ENCODE results near the gene APPL1.
A peak's percentile ranks its signal among the peaks of the same experiment; 100 is the strongest.
"Not testable (repeated sequence)": the region's sequence is repeated elsewhere in the genome, so short reads cannot be mapped to it uniquely, and the experiment has no call there.

APPL1 gene

DNA sequence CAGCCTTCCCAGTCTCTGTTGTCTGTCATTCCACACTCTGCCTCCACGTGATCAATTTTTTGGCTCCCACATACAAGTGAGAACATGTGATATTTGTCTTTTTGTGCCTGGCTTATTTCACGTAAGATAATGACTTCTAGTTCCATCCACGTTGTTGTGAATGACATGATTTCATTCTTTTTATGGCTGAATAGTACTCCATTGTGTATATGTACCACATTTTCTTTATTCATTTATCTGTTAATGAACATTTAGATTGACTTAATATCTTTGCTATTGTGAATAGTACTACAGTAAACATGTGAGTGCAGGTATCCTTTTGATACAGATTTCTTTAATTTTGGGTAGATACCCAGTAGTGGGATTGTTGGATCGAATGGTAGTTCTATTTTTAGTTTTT lies 33.6 kb downstream of the APPL1 start:
- FAIRE-seq: no peak
- DNase-seq (ENCODE audit: insufficient read length, low spot score): no peak

DNA sequence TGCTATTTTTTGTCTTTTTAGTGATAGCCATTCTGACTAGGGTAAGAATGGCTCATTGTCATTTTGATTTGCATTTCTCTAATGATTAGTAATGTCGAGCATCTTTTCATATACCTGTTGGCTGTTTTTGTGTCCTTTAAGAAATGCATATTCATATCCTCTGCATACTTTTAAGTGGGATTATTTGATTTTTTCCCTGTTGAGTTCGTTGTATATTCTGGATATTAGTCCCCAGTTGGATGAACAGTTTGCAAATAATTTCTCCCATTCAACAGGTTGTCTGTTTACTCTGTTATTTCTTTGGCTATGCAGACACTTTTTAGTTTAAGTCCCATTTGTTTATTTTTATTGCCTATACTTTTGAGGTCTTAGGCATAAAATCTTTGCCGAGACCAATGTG lies 34.4 kb downstream of the APPL1 start:
- DNase-seq (ENCODE audit: insufficient read length, low spot score) (no peak), FAIRE-seq (no peak)

DNA sequence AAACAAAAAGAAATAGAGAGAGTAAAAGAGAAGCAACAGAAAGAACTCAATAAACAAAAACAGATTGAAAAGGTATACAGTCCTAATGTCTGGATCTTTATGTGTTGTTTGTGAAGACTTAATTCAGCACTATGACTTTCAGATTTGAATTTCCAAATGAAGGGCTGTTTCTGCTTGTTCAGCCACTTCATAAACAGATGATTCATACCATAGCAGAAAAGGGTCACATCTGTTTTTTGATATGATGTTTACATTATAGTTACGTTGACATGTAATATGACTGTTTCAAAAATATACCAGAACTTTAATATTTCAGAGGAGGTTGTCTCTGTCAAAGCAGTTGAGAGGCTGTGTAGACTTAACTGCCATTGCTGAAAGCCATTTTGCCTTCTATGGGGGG lies 40.9 kb downstream of the APPL1 start:
- FAIRE-seq (no peak), DNase-seq (ENCODE audit: insufficient read length, low spot score) (no peak)

DNA sequence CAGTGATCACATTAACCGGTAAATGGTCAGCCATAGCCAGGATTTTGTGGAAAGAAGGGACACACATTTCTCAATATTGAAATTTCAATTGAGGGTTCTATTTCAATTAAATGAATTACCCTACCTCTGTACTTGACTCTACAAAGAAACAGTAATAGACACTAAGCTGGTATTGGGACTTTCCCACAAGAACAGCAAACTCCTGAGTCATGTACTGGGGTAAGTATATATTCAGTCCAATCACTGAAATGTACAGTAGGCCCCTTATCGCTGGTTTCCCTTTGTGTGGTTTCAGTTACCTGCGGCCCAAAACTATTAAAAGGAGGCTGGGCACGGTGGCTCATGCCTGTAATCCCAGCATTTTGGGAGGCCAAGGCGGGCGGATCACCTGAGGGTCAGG lies 47.3 kb downstream of the APPL1 start:
- FAIRE-seq: no peak

DNA sequence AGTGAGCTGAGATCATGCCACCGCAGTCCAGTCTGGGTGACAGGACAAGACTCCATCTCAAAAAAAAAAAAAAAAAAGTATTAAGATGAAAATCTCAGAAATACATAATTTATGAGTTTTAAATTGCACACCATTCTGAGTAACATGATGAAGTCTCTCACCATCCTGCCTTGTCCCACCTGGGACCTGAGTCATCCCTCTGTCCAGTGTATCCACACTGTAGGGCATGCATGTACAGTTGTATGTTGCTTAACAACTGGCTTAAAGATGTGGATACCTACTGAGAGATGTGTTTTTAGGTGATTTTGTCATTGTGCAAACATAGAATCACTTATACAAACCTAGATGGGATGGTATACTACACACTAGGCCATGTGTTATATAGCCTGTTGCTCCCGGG lies 47.9 kb downstream of the APPL1 start:
- no peak for DNase-seq (ENCODE audit: insufficient read length, low spot score)
- no peak for FAIRE-seq

More for the DNA sequence above, 47.3 kb downstream of the APPL1 start:
- no peak for DNase-seq (ENCODE audit: insufficient read length, low spot score)

DNA sequence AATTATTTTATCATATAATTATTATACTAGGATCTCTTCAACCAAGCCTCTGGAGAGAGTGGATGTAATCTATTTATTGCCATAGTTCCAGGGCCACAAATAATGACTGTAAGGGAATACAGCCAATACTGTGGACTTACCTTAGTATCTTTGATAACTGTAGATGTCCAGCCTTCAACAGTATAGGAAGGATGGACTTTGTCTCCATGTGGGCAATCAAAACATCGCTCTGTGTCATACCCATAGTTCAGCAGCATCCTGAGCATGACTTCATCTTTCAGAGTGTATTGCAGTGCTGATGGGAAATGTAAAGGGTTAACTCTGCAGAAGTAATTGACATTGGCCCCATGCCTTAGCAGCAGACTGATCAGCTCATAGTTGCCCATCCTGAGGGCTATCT lies 50.7 kb downstream of the APPL1 start:
- peak; percentile 4 for FAIRE-seq

DNA sequence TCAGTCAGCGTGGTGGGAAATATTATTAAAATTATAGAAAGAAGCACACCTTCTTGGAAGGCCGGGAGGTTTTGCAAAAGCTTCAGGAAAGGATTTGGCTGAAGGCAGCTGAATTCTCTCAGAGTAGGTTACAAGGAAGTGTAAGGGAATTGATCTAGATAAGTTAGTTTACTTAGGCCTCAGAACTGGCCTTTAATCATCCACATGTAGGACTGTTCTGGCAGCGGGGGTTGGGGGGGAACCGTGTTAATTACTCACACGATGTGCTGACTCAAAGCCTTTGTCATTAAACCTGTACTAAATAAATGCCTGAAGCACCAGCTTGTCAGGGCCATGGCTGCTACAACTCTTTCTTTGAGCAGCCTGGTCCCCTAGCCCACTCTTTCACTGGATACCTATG lies 52.2 kb downstream of the APPL1 start:
- DNase-seq (ENCODE audit: insufficient read length, low spot score) (no peak), FAIRE-seq (no peak)

More for the DNA sequence above, 50.7 kb downstream of the APPL1 start:
- no peak for DNase-seq (ENCODE audit: insufficient read length, low spot score)

DNA sequence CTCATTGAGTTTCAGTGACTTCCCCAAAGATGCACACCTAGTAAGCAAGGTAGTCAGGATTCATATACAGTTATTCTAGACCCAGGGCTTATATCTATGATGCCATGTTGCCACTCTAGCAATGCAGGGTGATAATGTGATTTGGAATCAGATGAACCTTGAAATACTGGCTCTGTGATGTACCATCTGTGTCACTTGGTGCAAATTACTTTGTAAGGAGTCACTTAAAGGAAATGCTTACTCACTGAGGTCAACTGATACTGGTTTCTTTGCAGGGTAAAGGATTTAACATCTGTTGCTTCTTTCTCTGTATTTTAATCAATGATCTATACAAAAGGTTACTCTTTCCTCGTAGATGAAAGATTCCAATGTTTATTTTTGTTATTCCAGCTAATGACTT lies 54.2 kb downstream of the APPL1 start:
- FAIRE-seq: peak; percentile 20
- no peak for DNase-seq (ENCODE audit: insufficient read length, low spot score)

DNA sequence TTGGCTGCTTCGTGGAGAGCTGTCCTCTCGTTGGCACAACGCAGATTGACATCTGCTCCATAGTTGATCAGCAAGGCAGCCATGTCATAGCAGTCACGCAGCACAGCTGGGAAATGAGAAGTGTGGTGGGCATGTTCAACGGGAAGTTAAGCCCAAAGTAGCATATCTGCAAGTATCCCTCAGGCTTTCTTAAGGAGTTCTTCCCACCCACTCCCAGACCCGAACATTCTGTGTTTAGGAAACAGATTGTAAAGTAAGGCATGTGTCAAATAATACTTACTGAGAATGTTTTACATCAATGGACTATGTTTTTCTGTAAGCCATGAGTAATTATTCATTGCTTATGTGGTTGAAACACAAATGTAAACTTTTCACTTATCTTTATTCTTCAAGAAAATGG lies 55.8 kb downstream of the APPL1 start:
- no peak for DNase-seq (ENCODE audit: insufficient read length, low spot score)
- peak; percentile 36 for FAIRE-seq

DNA sequence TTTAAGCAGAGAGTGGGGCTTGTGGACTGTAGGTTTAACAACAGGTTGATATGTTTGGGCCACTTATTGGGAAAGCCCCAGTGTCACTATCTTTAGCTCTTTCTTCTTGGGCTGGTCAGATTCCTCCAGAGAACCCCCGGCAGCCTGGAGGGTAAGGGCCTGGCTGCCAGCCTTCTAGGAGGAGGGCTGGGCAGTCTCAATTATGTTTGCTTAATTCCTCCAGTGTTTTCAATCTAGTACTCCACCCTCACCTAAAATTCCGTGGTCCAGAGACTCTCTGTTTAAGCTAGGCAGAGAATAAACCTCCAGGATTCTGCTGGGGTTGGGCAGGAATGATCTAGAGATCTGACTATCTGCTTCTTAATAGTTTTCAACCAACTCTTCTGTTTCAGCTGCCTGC lies 59.7 kb downstream of the APPL1 start:
- FAIRE-seq: no peak
- no peak for DNase-seq (ENCODE audit: insufficient read length, low spot score)

DNA sequence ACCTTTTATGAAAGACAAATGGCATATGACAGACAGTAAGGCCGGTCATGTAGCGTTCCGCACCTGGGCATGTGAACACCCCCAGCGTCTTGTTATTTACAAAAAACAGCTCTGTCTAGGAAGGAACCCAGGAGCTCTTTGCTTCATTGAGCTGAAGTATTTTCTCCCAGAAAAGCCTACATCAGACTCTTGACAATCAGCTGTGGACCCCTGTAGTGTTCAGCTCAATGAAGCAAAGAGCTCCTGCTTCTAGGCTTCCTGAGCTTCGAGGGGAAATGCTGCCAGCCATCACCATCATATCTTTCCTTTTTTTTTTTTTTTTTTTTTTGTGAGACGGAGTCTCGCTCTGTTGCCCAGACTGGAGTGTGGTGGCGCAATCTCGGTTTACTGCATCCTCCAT lies 60.9 kb downstream of the APPL1 start:
- DNase-seq (ENCODE audit: insufficient read length, low spot score) (no peak), FAIRE-seq (no peak)

DNA sequence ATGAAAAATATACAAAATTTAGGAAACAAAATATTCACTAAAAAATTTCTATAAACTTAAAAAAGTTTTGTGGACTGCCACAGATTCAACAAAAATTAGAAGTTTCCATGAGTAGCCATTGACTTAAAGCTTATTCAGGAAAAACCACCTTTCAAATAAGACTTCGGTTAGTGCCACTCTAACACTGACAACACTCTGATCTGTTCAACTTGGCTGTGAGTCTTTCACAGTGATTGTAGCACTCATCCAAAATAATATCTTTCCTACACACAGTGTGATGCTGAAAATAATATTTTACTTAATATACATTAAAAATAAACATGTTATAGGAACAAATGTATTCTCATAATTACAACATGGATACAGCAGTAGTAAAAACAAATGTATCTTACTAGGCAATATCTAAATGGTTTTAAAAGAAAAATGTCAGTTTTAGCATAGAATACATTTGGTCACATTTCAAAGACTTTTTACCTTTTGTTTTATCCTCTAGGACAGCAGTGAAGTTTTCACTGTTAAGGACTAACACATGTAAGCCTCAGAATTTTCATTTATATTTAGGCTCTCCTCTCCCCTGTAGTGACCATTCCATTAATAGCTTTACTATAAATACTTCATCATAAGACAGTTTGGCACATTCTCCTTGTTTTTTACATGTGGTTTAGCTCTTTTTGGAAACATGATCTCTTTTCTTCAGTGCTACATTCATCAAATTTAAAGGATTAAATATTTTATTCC lies 64.8 kb downstream of the APPL1 start, which contains the start of gene ASB14:
Gene ASB14, minus strand, starts transcription at position 527 of the 738 bp plus-strand sequence. CDS start 652 bp downstream, outside the sequence.
- DNase-seq (ENCODE audit: insufficient read length, low spot score) (no peak), FAIRE-seq (no peak)

DNA sequence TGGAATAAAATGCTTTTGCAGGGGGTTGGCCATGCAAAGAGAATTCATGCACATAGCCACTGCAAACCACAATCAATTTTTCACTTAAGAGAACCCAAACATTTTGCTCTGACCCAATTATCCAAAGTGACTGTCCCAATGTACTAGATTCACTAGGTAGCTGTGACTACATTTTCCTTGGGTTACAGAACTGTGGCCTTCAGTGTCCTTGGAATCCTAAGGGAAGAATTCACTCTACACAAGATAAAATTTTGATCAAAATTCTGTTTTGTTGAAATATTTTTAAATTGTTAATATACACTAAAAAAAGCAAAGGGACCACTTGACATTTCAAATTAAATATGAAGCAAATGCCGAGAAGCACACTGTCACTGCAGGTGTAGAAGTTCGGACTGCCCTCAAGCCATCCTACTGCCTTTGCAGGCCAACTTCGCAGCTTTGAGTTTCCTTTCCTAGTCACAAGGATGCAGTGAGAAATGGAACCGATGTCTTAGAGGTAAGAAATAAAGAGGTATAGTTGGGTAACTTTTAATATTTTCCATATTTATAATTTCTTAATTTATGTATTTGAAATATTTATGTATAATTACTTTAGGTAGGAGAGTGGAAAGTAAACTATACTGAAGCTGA lies 65.5 kb downstream of the APPL1 start:
- DNase-seq (ENCODE audit: insufficient read length, low spot score): no peak
- FAIRE-seq: no peak

DNA sequence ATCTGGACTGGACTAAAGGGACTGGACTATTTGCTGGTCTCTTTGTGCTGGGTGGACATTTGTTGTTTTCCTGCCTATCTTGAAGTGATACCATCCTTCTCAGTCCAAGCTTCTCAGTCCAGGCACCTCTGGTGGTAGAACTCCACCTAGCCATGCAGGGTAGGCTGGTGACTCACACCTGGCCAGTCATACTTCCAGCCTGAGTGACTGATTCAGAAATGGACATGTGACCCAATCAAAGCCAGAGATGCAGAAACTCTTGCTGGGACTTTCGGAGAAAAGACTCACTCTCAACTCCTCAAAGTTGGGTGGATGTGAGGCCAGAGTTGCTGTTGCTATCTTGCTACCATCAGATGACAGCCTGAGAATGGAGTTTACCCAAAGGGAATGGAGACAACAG lies 70.5 kb downstream of the APPL1 start:
- FAIRE-seq (no peak), DNase-seq (ENCODE audit: insufficient read length, low spot score) (peak; percentile 30)

DNA sequence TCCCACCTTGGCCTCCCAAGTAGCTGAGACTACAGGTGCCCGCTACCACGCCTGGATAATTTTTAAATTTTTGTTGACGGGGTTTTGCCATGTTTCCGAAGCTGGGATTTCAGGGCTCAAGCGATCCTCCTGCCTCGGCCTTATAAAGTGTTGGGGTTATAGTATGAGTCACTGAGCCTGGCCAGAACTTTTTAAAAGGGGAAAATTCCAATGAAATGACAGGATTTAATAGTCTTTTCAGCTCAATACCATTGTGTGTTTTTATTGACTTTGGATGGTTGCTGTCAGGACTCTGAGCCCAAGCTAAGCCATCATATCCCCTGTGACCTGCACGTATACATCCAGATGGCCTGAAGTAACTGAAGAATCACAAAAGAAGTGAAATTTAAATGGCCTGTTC lies 76.0 kb downstream of the APPL1 start:
- FAIRE-seq: not testable (repeated sequence)
- peak; percentile 21 for DNase-seq (ENCODE audit: insufficient read length, low spot score)

DNA sequence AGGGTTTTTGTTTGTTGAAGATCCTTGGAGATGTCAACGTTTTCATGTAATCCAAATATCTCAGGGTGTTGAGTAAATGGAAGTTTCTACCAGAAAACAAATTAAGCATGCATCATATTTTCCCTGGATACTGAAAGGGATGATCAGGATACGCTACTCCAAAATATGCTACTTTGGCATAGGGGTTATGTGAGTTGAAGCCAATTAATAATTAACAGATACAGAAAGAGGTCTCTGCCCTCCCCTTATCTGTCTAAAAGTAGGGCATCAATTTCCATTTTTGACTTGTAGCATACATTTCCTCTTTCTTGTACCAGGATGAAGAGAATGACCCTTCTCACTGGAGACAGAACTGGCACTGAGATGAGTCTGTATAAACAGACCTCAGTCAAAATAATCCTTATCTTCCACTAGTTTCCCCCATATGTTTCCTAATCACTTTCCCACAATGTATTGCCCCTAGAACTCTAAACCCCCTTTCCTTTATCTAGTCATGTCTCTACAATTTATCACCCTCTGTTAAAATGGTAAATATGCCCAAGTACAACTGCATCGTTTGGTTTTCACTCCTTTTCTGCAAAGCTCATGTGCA lies 82.3 kb downstream of the APPL1 start:
- no peak for FAIRE-seq
- no peak for DNase-seq (ENCODE audit: insufficient read length, low spot score)

DNA sequence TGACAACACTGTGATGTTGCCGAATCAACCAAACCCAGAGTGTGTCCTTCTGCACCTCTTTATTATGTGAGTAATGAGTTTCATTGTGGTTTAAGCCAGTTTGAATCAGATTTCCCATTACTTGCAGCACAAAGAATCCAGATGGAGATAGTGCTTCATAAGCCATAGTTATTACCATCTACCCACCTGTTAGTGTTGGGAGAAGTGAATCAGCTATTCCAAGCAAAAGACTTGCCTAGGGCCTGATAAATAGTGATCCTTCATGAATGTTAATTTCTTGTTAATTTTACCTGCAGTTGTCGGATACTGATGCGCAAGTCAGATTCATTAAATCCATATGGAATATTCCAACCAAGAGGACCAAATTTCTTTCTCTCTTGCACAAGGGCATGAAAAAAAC lies 86.7 kb downstream of the APPL1 start:
- DNase-seq (ENCODE audit: insufficient read length, low spot score) (no peak), FAIRE-seq (no peak)

Measured in HTR-8/SVneo (cell line).